GM12878 (cell line): Measurements from ENCODE around the gene RBBP4. TPM values are rescaled to one million over a fixed set of nuclear protein-coding genes. Genes with fewer than 3 reads are reported as not detected.

Experiments
- BCL11A ChIP-seq: IDR thresholded peaks from 2 replicates; pipeline ENCODE4 v1.6.1; 2011; ENCODE audit warnings: low read depth, low read length
- CBX3 ChIP-seq: fragments of 200-600 bp; sonication (generic); IDR thresholded peaks from 2 replicates; pipeline ENCODE4 v1.6.1; 2016; ENCODE audit warnings: low read depth, borderline replicate concordance
- CUX1 ChIP-seq: IDR thresholded peaks from 2 replicates; pipeline ENCODE4 v1.6.1; 2012; ENCODE audit warnings: improper control_type of control experiment, low read depth, low read length; ENCODE audit not compliant: insufficient replicate concordance
- HSF1 ChIP-seq: fragments of 150-350 bp; IDR thresholded peaks from 2 replicates; pipeline ENCODE4 v1.6.1; 2014; ENCODE audit warnings: mild to moderate bottlenecking, low read depth, low read length
- PRDM15 ChIP-seq: fragments of 450-650 bp; formaldehyde crosslinking; IDR thresholded peaks from 2 replicates; pipeline ENCODE4 v1.4.0; 2020; ENCODE audit warnings: mild to moderate bottlenecking, moderate library complexity
- ZBTB40 ChIP-seq: fragments of 450-650 bp; IDR thresholded peaks from 2 replicates; pipeline ENCODE4 v1.6.1; 2016; ENCODE audit warnings: mild to moderate bottlenecking, moderate library complexity, borderline replicate concordance
- ZNF207 ChIP-seq: fragments of 450-650 bp; IDR thresholded peaks from 2 replicates; pipeline ENCODE4 v1.6.1; 2014; ENCODE audit warnings: antibody characterized with exemption, mild to moderate bottlenecking, borderline replicate concordance
- ZNF687 ChIP-seq: fragments of 450-650 bp; IDR thresholded peaks from 2 replicates; pipeline ENCODE4 v1.6.1; 2017; ENCODE audit warnings: mild to moderate bottlenecking, moderate library complexity
- polyA plus RNA-seq, 11 experiments: library from polyadenylated mRNA; depleted of rRNA in 4 of 11; unstranded in 6 of 11; stranded (reverse) in 5 of 11; fragments of >200 nt; fragmentation: Nextera tagmentation in 4 of 11; fragmentation: Illumina TruSeq in 1 of 11; extraction: Ambion mirVana in 4 of 11; extraction: Trizol in 1 of 11; gene quantifications; 1 replicate in 1 of 11; 2 replicates in 10 of 11; pipeline versions ENCODE4 v1.2.1 to v1.2.3, GENCODE V29; 2011 to 2016; ENCODE audit warnings: inconsistent platforms in 2 of 11, missing spikeins in 2 of 11, low read depth in 1 of 11
- total RNA-seq, 4 experiments: library from RNA; depleted of rRNA in 3 of 4; stranded (reverse); fragments of >200 nt in 3 of 4; fragmentation: Illumina TruSeq in 1 of 4; extraction: Trizol in 1 of 4; gene quantifications; 2 replicates each; pipeline versions ENCODE4 v1.2.1 to v1.2.3, GENCODE V29; 2013 to 2021

RBBP4 gene
- total and polyA plus RNA-seq, 10 of the 15 experiments (the other 5 are each of a cell fraction or from before 2014, with no cell fraction given) = 120 to 357 (median 231) TPM

- peak; percentile 99 for TF ChIP-seq ZNF687
- no peak for TF ChIP-seq HSF1
- TF ChIP-seq CBX3 = no peak
- TF ChIP-seq ZBTB40 = peak; percentile 73; the same call in 1 of the 2 replicates
- peak; percentile 88 for TF ChIP-seq PRDM15 (CRISPR knock-in tag)
- TF ChIP-seq ZNF207 = peak; percentile 37; the same call in 1 of the 2 replicates
- peak; percentile 48 for TF ChIP-seq CUX1
- TF ChIP-seq BCL11A = no peak
Observed at GRCh38 chr1:32650752-32651460, at the start of gene RBBP4 (continued).
